ENCODE measurements around the gene AKAP3.

AKAP3 gene

GRCh38 chr12:4621511-4621910 is 27.3 kb downstream of the AKAP3 start:
- Histone ChIP-seq H4K91ac (ENCODE audit: low read depth, low read length) (no peak overlapping the region), H3K27me3 (ENCODE audit: insufficient read depth, low read length) (no peaks in the 10 kb centered on the region), H3K23ac (ENCODE audit: low read length) (no peak overlapping the region), H3K36me3 (ENCODE audit: control insufficient read depth in 1 of 2, insufficient read depth in 2 of 2, low read length in 2 of 2) (no peaks in the 10 kb centered on the region), H4K12ac (ENCODE audit: low read depth, low read length) (no peak overlapping the region), H3K9ac (ENCODE audit: low read length) (no peak overlapping the region), H2BK12ac (ENCODE audit: low read length) (no peak overlapping the region), H2AFZ (ENCODE audit: insufficient read depth, low read length, poor library complexity) (no peak overlapping the region), H3K79me2 (ENCODE audit: control insufficient read depth, insufficient read depth, low read length, poor library complexity) (no peaks in the 10 kb centered on the region), H4K8ac (ENCODE audit: low read depth, low read length) (no peak overlapping the region), H3K27ac (ENCODE audit: low read depth, low read length) (no peak overlapping the region), H2BK5ac (ENCODE audit: low read depth, low read length, poor library complexity) (no peak overlapping the region), H3K18ac (ENCODE audit: low read length) (no peak overlapping the region), H2BK120ac (ENCODE audit: insufficient read depth, low read length, poor library complexity) (no peak overlapping the region), H3K9me3 (ENCODE audit: insufficient read depth, low read depth, low read length) (no peaks in the 10 kb centered on the region), H3K4me1 (ENCODE audit: control insufficient read depth in 1 of 2, insufficient read depth in 2 of 2, low read length in 2 of 2) (no peaks in the 10 kb centered on the region), H3K14ac (ENCODE audit: low read length) (no peak overlapping the region), H3K4me3 (ENCODE audit: low read depth, low read length) (no peak overlapping the region), H3K4ac (ENCODE audit: low read depth, low read length) (no peak overlapping the region), H2AK5ac (ENCODE audit: low read length) (no peak overlapping the region), H3K79me1 (ENCODE audit: low read length) (no peaks in the 10 kb centered on the region), H3K4me2 (ENCODE audit: low read length) (no peak overlapping the region)
- no CpG with 5 or more reads among the region's 3 CpGs for WGBS (ENCODE audit: extremely low coverage, insufficient coverage, insufficient read length)
- DNase-seq = no peak

GRCh38 chr12:4615667-4616066 is 33.2 kb downstream of the AKAP3 start:
- H3K27me3 ChIP-seq (ENCODE audit: insufficient read depth, low read length) = no peaks in the 10 kb centered on the region
- no peak overlapping the region for H2AK5ac ChIP-seq (ENCODE audit: low read length)
- no peaks in the 10 kb centered on the region for H3K79me1 ChIP-seq (ENCODE audit: low read length)
- H3K14ac ChIP-seq (ENCODE audit: low read length) = no peak overlapping the region
- no peak overlapping the region for H3K4me3 ChIP-seq (ENCODE audit: low read depth, low read length)
- no peaks in the 10 kb centered on the region for H3K9me3 ChIP-seq (ENCODE audit: insufficient read depth, low read depth, low read length)
- H3K23ac ChIP-seq (ENCODE audit: low read length) = no peak overlapping the region
- no peaks in the 10 kb centered on the region for H3K4me1 ChIP-seq (ENCODE audit: control insufficient read depth in 1 of 2, insufficient read depth in 2 of 2, low read length in 2 of 2)
- H3K4ac ChIP-seq (ENCODE audit: low read depth, low read length) = no peak overlapping the region
- H2AFZ ChIP-seq (ENCODE audit: insufficient read depth, low read length, poor library complexity) = no peak overlapping the region
- H3K79me2 ChIP-seq (ENCODE audit: control insufficient read depth, insufficient read depth, low read length, poor library complexity) = no peaks in the 10 kb centered on the region
- no peak overlapping the region for H3K9ac ChIP-seq (ENCODE audit: low read length)
- no peak overlapping the region for H2BK120ac ChIP-seq (ENCODE audit: insufficient read depth, low read length, poor library complexity)
- no CpG with 5 or more reads among the region's 9 CpGs for WGBS (ENCODE audit: extremely low coverage, insufficient coverage, insufficient read length)
- H4K8ac ChIP-seq (ENCODE audit: low read depth, low read length) = no peak overlapping the region
- no peak overlapping the region for H3K18ac ChIP-seq (ENCODE audit: low read length)
- no peak overlapping the region for H3K4me2 ChIP-seq (ENCODE audit: low read length)
- no peak overlapping the region for H2BK12ac ChIP-seq (ENCODE audit: low read length)
- no peak overlapping the region for H4K91ac ChIP-seq (ENCODE audit: low read depth, low read length)
- H2BK5ac ChIP-seq (ENCODE audit: low read depth, low read length, poor library complexity) = no peak overlapping the region
- peaks cover 5 to 8% of the 10 kb centered on the region in 2 experiments for H3K36me3 ChIP-seq (ENCODE audit: control insufficient read depth in 1 of 2, insufficient read depth in 2 of 2, low read length in 2 of 2)
- no peak for DNase-seq
- no peak overlapping the region for H4K12ac ChIP-seq (ENCODE audit: low read depth, low read length)
- no peak overlapping the region for H3K27ac ChIP-seq (ENCODE audit: low read depth, low read length)

- Histone ChIP-seq H3K79me2 (ENCODE audit: control insufficient read depth, insufficient read depth, low read length, poor library complexity) (no peaks in the 10 kb centered on the region), H3K4me2 (ENCODE audit: low read length) (no peak overlapping the region), H2BK5ac (ENCODE audit: low read depth, low read length, poor library complexity) (no peak overlapping the region), H2BK12ac (ENCODE audit: low read length) (no peak overlapping the region), H3K4me1 (ENCODE audit: control insufficient read depth in 1 of 2, insufficient read depth in 2 of 2, low read length in 2 of 2) (no peaks in the 10 kb centered on the region), H3K27me3 (ENCODE audit: insufficient read depth, low read length) (no peaks in the 10 kb centered on the region), H3K9ac (ENCODE audit: low read length) (no peak overlapping the region), H3K27ac (ENCODE audit: low read depth, low read length) (no peak overlapping the region), H3K23ac (ENCODE audit: low read length) (no peak overlapping the region), H2AFZ (ENCODE audit: insufficient read depth, low read length, poor library complexity) (no peak overlapping the region), H2BK120ac (ENCODE audit: insufficient read depth, low read length, poor library complexity) (no peak overlapping the region), H3K4me3 (ENCODE audit: low read depth, low read length) (no peak overlapping the region), H3K18ac (ENCODE audit: low read length) (no peak overlapping the region), H2AK5ac (ENCODE audit: low read length) (no peak overlapping the region), H3K79me1 (ENCODE audit: low read length) (no peaks in the 10 kb centered on the region), H3K4ac (ENCODE audit: low read depth, low read length) (no peak overlapping the region), H3K14ac (ENCODE audit: low read length) (no peak overlapping the region), H3K9me3 (ENCODE audit: insufficient read depth, low read depth, low read length) (no peaks in the 10 kb centered on the region), H4K12ac (ENCODE audit: low read depth, low read length) (no peak overlapping the region), H3K36me3 (ENCODE audit: control insufficient read depth in 1 of 2, insufficient read depth in 2 of 2, low read length in 2 of 2) (peaks cover 3 to 13% of the 10 kb centered on the region in 2 experiments), H4K8ac (ENCODE audit: low read depth, low read length) (no peak overlapping the region), H4K91ac (ENCODE audit: low read depth, low read length) (no peak overlapping the region)
- no peak for DNase-seq
- no CpG with 5 or more reads among the region's 4 CpGs for WGBS (ENCODE audit: extremely low coverage, insufficient coverage, insufficient read length)
Observed at GRCh38 chr12:4610481-4610880, 38.4 kb downstream of the AKAP3 start.

GRCh38 chr12:4609071-4609470 is 39.8 kb downstream of the AKAP3 start:
- Histone ChIP-seq H4K91ac (ENCODE audit: low read depth, low read length) (no peak overlapping the region), H2BK12ac (ENCODE audit: low read length) (no peak overlapping the region), H3K9ac (ENCODE audit: low read length) (no peak overlapping the region), H3K4me3 (ENCODE audit: low read depth, low read length) (no peak overlapping the region), H2AFZ (ENCODE audit: insufficient read depth, low read length, poor library complexity) (no peak overlapping the region), H3K79me1 (ENCODE audit: low read length) (no peaks in the 10 kb centered on the region), H4K12ac (ENCODE audit: low read depth, low read length) (no peak overlapping the region), H3K36me3 (ENCODE audit: control insufficient read depth in 1 of 2, insufficient read depth in 2 of 2, low read length in 2 of 2) (peaks cover 2 to 11% of the 10 kb centered on the region in 2 experiments), H3K4me1 (ENCODE audit: control insufficient read depth in 1 of 2, insufficient read depth in 2 of 2, low read length in 2 of 2) (no peaks in the 10 kb centered on the region), H2BK5ac (ENCODE audit: low read depth, low read length, poor library complexity) (no peak overlapping the region), H3K79me2 (ENCODE audit: control insufficient read depth, insufficient read depth, low read length, poor library complexity) (peaks cover 2% of the 10 kb centered on the region), H3K18ac (ENCODE audit: low read length) (no peak overlapping the region), H4K8ac (ENCODE audit: low read depth, low read length) (no peak overlapping the region), H3K14ac (ENCODE audit: low read length) (no peak overlapping the region), H2AK5ac (ENCODE audit: low read length) (no peak overlapping the region), H3K4ac (ENCODE audit: low read depth, low read length) (no peak overlapping the region), H3K27ac (ENCODE audit: low read depth, low read length) (no peak overlapping the region), H3K9me3 (ENCODE audit: insufficient read depth, low read depth, low read length) (no peaks in the 10 kb centered on the region), H3K23ac (ENCODE audit: low read length) (no peak overlapping the region), H3K4me2 (ENCODE audit: low read length) (no peak overlapping the region), H2BK120ac (ENCODE audit: insufficient read depth, low read length, poor library complexity) (no peak overlapping the region), H3K27me3 (ENCODE audit: insufficient read depth, low read length) (no peaks in the 10 kb centered on the region)
- no CpG with 5 or more reads among the region's 9 CpGs for WGBS (ENCODE audit: extremely low coverage, insufficient coverage, insufficient read length)
- no peak for DNase-seq

Measured in trophoblast cell (in vitro differentiated cells and primary cell).